HFF-Myc (cell line): Measurements from ENCODE around the gene GCAT.

Source experiments
- DNase-seq: peaks from one replicate; pipeline ENCODE4 v3.0.0-alpha.2; 2011; ENCODE audit warnings: low read depth; ENCODE audit errors: extremely low read depth
- H3K4me3 ChIP-seq: replicated peaks from 2 replicates; pipeline ENCODE4 v1.5.1; 2011; ENCODE audit warnings: low read depth, mild to moderate bottlenecking, control low read depth, low read length
- CTCF ChIP-seq: IDR thresholded peaks from 2 replicates; pipeline ENCODE4 v1.5.1; 2012; ENCODE audit warnings: mild to moderate bottlenecking, low read depth, low read length, control low read depth; ENCODE audit errors: missing control alignments

The GCAT gene

GRCh38 chr22:37809672-37810333 is 2.1 kb downstream of the GCAT start:
- peak overlapping the region; percentile 70; the same call in 1 of the 2 replicates for H3K4me3 ChIP-seq
- no peak for TF ChIP-seq CTCF
- no peak for DNase-seq

- no peak for DNase-seq
- H3K4me3 ChIP-seq = no peak overlapping the region
- no peak for TF ChIP-seq CTCF
Observed at GRCh38 chr22:37811867-37812266, 4.1 kb downstream of the GCAT start.

- no peak for TF ChIP-seq CTCF
- no peak overlapping the region for H3K4me3 ChIP-seq
- DNase-seq = no peak
Observed at GRCh38 chr22:37812869-37813678, 5.3 kb downstream of the GCAT start.

- H3K4me3 ChIP-seq = no peak overlapping the region
- no peak for DNase-seq
- TF ChIP-seq CTCF = no peak
Observed at GRCh38 chr22:37815593-37815992, 7.9 kb downstream of the GCAT start.

- TF ChIP-seq CTCF = no peak
- H3K4me3 ChIP-seq = no peak overlapping the region
- DNase-seq = no peak
Observed at GRCh38 chr22:37816543-37817180, 8.9 kb downstream of the GCAT start.

GRCh38 chr22:37817705-37818408 is 10.1 kb downstream of the GCAT start:
- DNase-seq = peak; percentile 40
- peak; percentile 96 for TF ChIP-seq CTCF
- peak overlapping the region; percentile 14; the same call in 1 of the 2 replicates for H3K4me3 ChIP-seq
